ENCODE data around the gene KPNA3.

KPNA3 gene

DNA sequence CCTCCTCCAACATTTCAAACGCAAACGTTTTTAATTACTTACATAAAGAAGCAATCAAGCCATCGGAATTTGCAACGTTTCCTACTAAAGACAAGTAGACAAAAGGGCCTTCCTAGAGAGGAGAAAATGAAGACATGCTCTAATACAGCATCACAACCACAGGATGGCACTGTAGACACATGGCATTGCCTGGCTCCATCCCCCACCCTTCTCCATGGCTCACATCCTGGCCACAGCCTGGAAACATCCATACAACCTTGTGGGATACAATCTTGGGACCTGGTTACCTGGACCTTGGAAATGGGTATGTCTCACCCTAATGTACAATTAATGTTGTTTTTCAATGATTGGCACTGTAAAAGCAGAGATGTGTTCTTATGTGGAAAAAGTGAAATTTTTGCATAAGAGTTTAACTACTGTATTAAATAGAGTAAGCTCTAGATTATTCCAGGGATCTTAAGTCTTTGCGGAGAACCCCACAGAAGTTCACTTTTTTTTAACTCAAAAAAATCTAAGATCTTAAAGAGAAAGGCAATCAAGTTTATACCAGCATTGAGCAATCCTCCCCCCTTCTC is 122.7 kb downstream of the KPNA3 start:
- peak; percentile 60 for DNase-seq

DNA sequence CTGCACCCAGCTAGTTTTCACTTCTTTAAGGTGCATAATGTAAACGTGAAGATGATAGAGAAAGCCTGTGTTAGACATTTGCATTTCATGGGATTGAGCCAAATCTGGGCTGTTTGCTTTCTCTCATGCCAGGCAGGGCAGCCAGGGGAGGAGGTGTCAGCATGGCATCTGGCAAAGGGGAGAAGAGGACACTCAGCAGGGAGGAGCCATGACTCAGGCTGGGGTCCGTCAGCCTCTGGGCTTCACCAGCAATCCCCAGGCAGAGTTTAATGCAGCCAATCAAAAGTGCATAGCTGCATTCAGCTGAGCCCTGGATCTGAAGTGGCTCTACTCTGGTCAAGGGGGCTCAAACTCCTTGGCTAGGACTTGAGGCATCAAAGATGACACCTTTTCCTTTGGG is 124.7 kb downstream of the KPNA3 start:
- no peak for DNase-seq

DNA sequence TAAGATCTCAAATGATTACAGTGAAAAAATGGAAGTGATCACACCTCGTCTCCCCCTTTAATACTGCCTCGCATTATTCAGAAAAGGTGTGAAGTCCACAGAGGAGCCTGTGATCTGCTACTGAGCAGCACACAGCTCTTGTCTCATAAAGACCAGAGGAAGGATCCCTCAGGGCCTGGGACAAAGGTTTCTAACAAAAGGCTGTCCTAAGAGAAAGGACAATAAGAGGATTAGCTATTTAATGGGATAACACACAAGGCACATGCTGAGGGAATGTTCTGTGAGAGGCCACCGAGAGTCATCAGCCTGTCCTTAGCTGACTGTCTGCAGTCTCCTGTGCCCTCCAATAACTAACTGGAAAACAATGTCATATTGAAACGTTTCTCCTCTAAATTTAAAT is 127.9 kb downstream of the KPNA3 start:
- no peak for DNase-seq

DNA sequence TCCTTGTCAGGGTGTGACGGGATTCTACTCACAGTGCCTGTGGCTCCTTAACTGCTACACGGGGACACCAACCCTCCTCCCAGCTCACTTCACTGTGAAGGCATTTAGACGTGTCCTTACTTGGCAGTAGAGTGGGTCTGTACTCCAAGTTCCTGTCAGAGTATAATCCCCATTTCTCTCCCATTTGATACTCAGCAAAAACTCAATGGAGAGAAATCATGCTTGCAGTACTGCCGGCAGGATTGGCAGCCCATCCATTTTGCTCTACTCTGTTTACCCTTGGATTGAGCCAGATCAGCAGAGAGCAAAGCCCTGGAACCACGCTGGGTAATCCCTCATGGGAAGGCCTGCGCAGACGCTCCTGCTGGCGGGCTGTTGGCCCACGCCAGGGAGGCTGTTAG is 135.2 kb downstream of the KPNA3 start:
- DNase-seq = no peak

DNA sequence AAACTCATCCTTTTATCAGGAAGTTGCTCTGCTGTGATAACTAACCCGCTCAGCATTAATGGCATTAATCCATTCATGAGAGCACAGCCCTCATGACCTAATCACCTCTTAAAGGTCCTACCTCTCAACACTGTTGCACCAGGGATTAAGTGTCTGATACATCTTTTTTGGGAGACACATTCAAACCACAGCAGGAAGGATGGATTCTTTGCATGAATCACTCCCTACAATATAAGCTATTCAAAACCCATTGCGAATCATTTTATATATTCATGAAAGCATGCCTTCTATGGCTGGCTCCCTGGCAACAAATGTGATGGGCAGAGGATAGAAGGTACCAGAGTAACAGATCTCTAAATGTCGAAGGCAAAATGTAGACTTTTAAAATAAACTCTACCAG is 136.6 kb downstream of the KPNA3 start:
- DNase-seq = no peak

- DNase-seq = no peak
Measured at GRCh38 chr13:49654011-49654410, 138.5 kb downstream of the KPNA3 start.

- DNase-seq = no peak
Measured at GRCh38 chr13:49653478-49653877, 139.0 kb downstream of the KPNA3 start.

DNA sequence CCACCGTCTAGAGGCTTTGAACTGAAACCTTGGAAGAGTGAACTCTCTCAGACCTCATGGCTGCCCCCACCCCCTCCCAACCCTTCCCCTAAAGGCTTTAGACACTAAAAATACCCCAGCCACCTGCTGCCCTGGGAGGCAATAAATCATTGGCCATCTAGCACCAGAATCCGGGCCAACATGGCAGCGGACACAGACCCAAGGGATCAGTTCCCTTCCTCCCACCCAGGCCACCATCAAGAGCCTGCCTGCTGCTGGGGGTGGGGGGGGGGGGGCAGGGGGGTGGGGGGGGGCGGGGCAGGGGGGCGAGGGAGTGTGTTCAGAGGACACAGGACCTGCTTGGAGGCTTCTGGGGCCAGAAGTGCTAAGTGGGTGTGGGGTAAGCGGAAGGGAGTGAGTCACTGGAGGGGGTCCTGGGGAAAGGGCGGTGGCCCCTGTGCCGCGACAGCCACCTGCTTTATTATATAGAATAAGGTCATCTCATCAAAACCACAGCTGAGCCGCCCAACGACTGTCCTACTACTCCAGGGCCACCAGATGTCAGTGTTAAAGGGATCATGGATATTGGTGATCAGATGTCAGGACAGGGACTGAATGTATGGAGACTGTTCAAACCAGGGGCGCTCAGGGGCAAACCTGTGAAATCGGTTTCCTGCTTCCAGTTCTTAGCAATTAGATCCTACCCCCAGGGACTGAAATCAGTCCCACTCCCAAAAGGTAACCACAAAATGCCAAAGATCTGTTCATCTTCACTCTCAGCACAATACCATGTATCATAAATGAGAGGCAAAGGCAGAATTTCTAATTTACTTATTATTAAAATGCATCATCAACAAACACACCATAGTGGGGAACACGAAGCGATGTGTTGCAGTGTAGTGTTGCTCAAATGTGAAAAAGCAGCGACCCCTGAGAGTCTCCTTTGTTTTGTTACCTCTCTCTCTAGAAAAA is 139.9 kb downstream of the KPNA3 start:
- DNase-seq = peak; percentile 76

- DNase-seq = no peak
Measured at GRCh38 chr13:49651570-49652354, 140.7 kb downstream of the KPNA3 start.

GRCh38 chr13:49649963-49650312 is 142.5 kb downstream of the KPNA3 start:
- no peak for DNase-seq

Measured in hematopoietic multipotent progenitor cell treated with erythropoietin and hydrocortisone succinate and interleukin-3 and kit ligand, for 8 days (in vitro differentiated cells).